Muscle of leg (tissue), 11 donors: ENCODE results near the gene ZBTB32. TPM values are rescaled to one million over a fixed set of nuclear protein-coding genes. Genes with fewer than 3 reads are reported as not detected.
"Not testable (repeated sequence)": the region's sequence is repeated elsewhere in the genome, so short reads cannot be mapped to it uniquely, and the experiment has no call there.

ENCODE experiments used
- DNase-seq: peaks from one replicate; pipeline ENCODE4 v3.0.0; 2013
- H3K27ac ChIP-seq: one replicate; pipeline ENCODE4 v1.5.1; 2013; ENCODE audit warnings: mild to moderate bottlenecking, low read length, control low read depth
- H3K27me3 ChIP-seq: one replicate; pipeline ENCODE4 v1.6.1; 2013; ENCODE audit warnings: low read length; ENCODE audit not compliant: control insufficient read depth, insufficient read depth
- H3K36me3 ChIP-seq: one replicate; pipeline ENCODE4 v1.6.1; 2013; ENCODE audit warnings: low read length; ENCODE audit not compliant: control insufficient read depth, insufficient read depth
- H3K4me1 ChIP-seq: one replicate; pipeline ENCODE4 v1.6.1; 2013; ENCODE audit warnings: low read length; ENCODE audit not compliant: control insufficient read depth, insufficient read depth
- H3K4me3 ChIP-seq: one replicate; pipeline ENCODE4 v1.5.1; 2013; ENCODE audit warnings: low read length, control low read depth
- H3K9me3 ChIP-seq: replicated peaks from 2 replicates; pipeline ENCODE4 v1.6.1; 2013; ENCODE audit warnings: low read depth, low read length; ENCODE audit not compliant: control insufficient read depth
- WGBS: methylation state at CpG from one replicate; pipeline ENCODE4 v1.1.5; 2013; ENCODE audit warnings: missing lambda C conversion rate; ENCODE audit not compliant: insufficient coverage; 5-methylcytosine and 5-hydroxymethylcytosine counted together
- polyA plus RNA-seq, 8 donors: library from polyadenylated mRNA; unstranded; fragments of 120-200 nt; gene quantifications; one replicate each; pipeline versions ENCODE4 v1.2.1 to v1.2.3, GENCODE V29; 2013; ENCODE audit warnings: inconsistent platforms in 1 of 8, low replicate concordance in 1 of 8; ENCODE audit not compliant: insufficient read length in 8 of 8, insufficient read depth in 1 of 8
- total RNA-seq: library from RNA; stranded (reverse); fragments of 120-200 nt; gene quantifications from one replicate; pipeline ENCODE4 v1.2.4, GENCODE V29; 2013

The ZBTB32 gene
- total and polyA plus RNA-seq, 9 donors = 0.25 to 0.40 (median 0.36) TPM; not detected in 3

GRCh38 chr19:35666251-35666913 is 38.0 kb upstream of the ZBTB32 start, which contains the start of gene UPK1A:
Gene UPK1A, plus strand, starts transcription at chr19:35666517. Its CDS starts 296 bp downstream, at chr19:35666813.
- Histone ChIP-seq H3K27me3 (peaks cover 2% of the 10 kb centered on the region), H3K4me3 (no peak within 1 kb of the TSS), H3K36me3 (peaks cover 23% of the 10 kb centered on the region), H3K4me1 (no peaks in the 10 kb centered on the region), H3K27ac (no peak within 1 kb of the TSS), H3K9me3 (no peaks in the 10 kb centered on the region)
- DNase-seq = no peak
- 81% methylated on average over 11 of the region's 16 CpGs for WGBS

- DNase-seq = no peak
- H3K4me3 ChIP-seq = no peak overlapping the region
- peaks cover 28% of the 10 kb centered on the region for H3K27me3 ChIP-seq
- H3K36me3 ChIP-seq = peaks cover 7% of the 10 kb centered on the region
- H3K9me3 ChIP-seq = no peaks in the 10 kb centered on the region
- 63% methylated on average over 5 of the region's 6 CpGs for WGBS
- peaks cover 2% of the 10 kb centered on the region for H3K4me1 ChIP-seq
- no peak overlapping the region for H3K27ac ChIP-seq
Measured at GRCh38 chr19:35669566-35669965, 34.8 kb upstream of the ZBTB32 start.

- WGBS = 60% methylated on average over 4 of the region's 4 CpGs
- DNase-seq = no peak
- no peak overlapping the region for H3K4me3 ChIP-seq
Measured at GRCh38 chr19:35669974-35670373, 34.4 kb upstream of the ZBTB32 start.

GRCh38 chr19:35670686-35671085 is 33.7 kb upstream of the ZBTB32 start:
- H3K4me1 ChIP-seq = peaks cover 2% of the 10 kb centered on the region
- H3K27me3 ChIP-seq = peaks cover 29% of the 10 kb centered on the region
- DNase-seq = no peak
- H3K36me3 ChIP-seq = no peaks in the 10 kb centered on the region
- H3K4me3 ChIP-seq = no peak overlapping the region
- WGBS = no CpG with 5 or more reads among the region's 1 CpG
- H3K9me3 ChIP-seq = no peaks in the 10 kb centered on the region
- H3K27ac ChIP-seq = no peak overlapping the region

More at GRCh38 chr19:35669974-35670373, 34.4 kb upstream of the ZBTB32 start:
- H3K27me3 ChIP-seq = peaks cover 29% of the 10 kb centered on the region
- H3K4me1 ChIP-seq = peaks cover 2% of the 10 kb centered on the region
- peaks cover 6% of the 10 kb centered on the region for H3K36me3 ChIP-seq
- H3K27ac ChIP-seq = no peak overlapping the region
- no peaks in the 10 kb centered on the region for H3K9me3 ChIP-seq

- H3K27ac ChIP-seq = no peak overlapping the region
- H3K27me3 ChIP-seq = peaks cover 29% of the 10 kb centered on the region
- WGBS = no CpG with 5 or more reads among the region's 3 CpGs
- no peak overlapping the region for H3K4me3 ChIP-seq
- peaks cover 2% of the 10 kb centered on the region for H3K4me1 ChIP-seq
- DNase-seq = no peak
- no peaks in the 10 kb centered on the region for H3K9me3 ChIP-seq
- H3K36me3 ChIP-seq = no peaks in the 10 kb centered on the region
Measured at GRCh38 chr19:35671818-35672217, 32.5 kb upstream of the ZBTB32 start.

- no peak overlapping the region for H3K4me3 ChIP-seq
- H3K36me3 ChIP-seq = no peaks in the 10 kb centered on the region
- peaks cover 2% of the 10 kb centered on the region for H3K4me1 ChIP-seq
- no peak for DNase-seq
- H3K27me3 ChIP-seq = peaks cover 29% of the 10 kb centered on the region
- no peak overlapping the region for H3K27ac ChIP-seq
- 1% methylated on average over 33 of the region's 39 CpGs for WGBS
- H3K9me3 ChIP-seq = no peaks in the 10 kb centered on the region
Measured at GRCh38 chr19:35673121-35673804, 31.1 kb upstream of the ZBTB32 start.

GRCh38 chr19:35675589-35676140 is 28.7 kb upstream of the ZBTB32 start:
- Histone ChIP-seq H3K27me3 (peaks cover 27% of the 10 kb centered on the region), H3K36me3 (no peaks in the 10 kb centered on the region), H3K4me3 (no peak overlapping the region), H3K27ac (no peak overlapping the region), H3K9me3 (no peaks in the 10 kb centered on the region), H3K4me1 (peaks cover 2% of the 10 kb centered on the region)
- 67% methylated on average over 15 of the region's 15 CpGs for WGBS
- no peak for DNase-seq

GRCh38 chr19:35689836-35690235 is 14.5 kb upstream of the ZBTB32 start:
- no peaks in the 10 kb centered on the region for H3K4me1 ChIP-seq
- no peaks in the 10 kb centered on the region for H3K36me3 ChIP-seq
- DNase-seq = peak; percentile 41
- no peak overlapping the region for H3K4me3 ChIP-seq
- no CpG with 5 or more reads among the region's 4 CpGs for WGBS
- H3K9me3 ChIP-seq = no peaks in the 10 kb centered on the region
- no peaks in the 10 kb centered on the region for H3K27me3 ChIP-seq
- H3K27ac ChIP-seq = no peak overlapping the region

GRCh38 chr19:35691106-35691505 is 13.3 kb upstream of the ZBTB32 start:
- H3K4me3 ChIP-seq, H3K36me3 ChIP-seq, H3K27ac ChIP-seq, H3K27me3 ChIP-seq, H3K4me1 ChIP-seq, DNase-seq, H3K9me3 ChIP-seq: not testable (repeated sequence)
- 89% methylated on average over 37 of the region's 37 CpGs for WGBS

- no peak for DNase-seq
- Histone ChIP-seq H3K36me3 (no peaks in the 10 kb centered on the region), H3K27me3 (no peaks in the 10 kb centered on the region), H3K27ac (no peak overlapping the region), H3K4me3 (no peak overlapping the region), H3K4me1 (no peaks in the 10 kb centered on the region), H3K9me3 (no peaks in the 10 kb centered on the region)
- 73% methylated on average over 2 of the region's 11 CpGs for WGBS
Measured at GRCh38 chr19:35692010-35692409, 12.3 kb upstream of the ZBTB32 start.
